Left lobe of liver (tissue), 2 donors: Measurements from ENCODE around the gene HNF4A. TPM values are rescaled to one million over a fixed set of nuclear protein-coding genes. Genes with fewer than 3 reads are reported as not detected.

Source experiments
- ATAC-seq: fragments of 200-7000 bp; cut with Tn5 transposase; one replicate; pipeline ENCODE4 v1.9.1; 2020; ENCODE audit warnings: mild to moderate bottlenecking, moderate library complexity
- DNase-seq: peaks from one replicate; pipeline ENCODE4 v3.0.0-alpha.2; 2020; ENCODE audit warnings: low spot score
- total RNA-seq: library from RNA; stranded (reverse); gene quantifications from one replicate; pipeline ENCODE4 v1.2.1, GENCODE V29; 2021
- donor health status: DM: no; HTN: no; CAD: no; lungs with moderate emphysema.
- donor health status: DM: no; HTN: yes; CAD: no.

The HNF4A gene
- total RNA-seq, 1 donor from 2014 or later, result 189 TPM

DNA sequence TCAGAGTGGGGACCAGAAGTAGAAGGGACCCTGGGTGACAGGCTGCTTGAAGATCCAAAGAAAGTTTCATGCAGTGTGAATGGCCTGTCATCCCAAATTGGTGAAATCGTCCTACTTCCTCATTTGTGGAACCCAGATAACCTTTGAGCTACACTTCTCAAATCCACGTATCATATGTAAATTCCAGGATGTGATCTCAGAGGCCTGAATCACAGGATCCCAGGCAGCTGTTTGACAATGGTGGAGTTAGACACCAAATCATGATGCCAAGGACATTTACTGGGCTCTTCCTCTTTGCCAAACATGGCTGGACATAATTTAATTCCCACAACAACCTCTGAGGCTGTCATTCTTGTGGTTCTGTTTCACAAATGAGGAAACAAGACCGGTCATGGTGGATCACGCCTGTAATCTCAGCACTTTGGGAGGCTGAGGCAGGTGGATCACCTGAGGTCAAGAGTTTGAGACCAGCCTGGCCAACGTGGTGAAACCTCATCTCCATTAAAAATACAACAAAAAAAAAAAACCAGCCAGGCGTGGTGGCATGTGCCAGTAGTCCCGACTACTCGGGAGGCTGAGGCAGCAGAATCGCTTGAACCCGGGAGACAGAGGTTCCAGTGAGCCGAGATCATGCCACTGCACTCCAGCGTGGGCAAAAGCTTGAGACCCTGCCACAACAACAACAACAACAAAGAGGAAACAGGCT is 80.3 kb downstream of the HNF4A start:
- ATAC-seq, result no peak

DNA sequence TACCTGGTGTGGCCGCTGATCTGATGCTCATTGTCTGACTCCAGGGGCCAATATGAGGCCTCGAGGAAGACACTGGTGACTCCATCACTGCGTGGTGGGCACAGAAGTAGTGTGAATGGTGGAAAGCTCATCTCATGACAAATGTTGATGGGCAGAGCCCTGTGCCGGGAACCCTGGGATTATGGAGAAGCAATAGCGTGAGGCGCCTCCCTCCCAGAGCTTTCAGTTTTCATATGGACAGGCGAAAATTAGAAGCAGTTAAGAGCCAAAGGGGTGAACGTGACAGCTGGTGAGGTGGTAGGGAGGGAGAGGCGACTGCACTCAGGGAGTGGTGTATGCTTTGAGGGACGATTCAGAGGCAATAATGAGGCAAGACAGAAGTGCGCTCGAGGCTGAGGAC is 80.9 kb downstream of the HNF4A start:
- no peak for DNase-seq
- ATAC-seq, result no peak

More for the DNA sequence above, 80.3 kb downstream of the HNF4A start:
- no peak for DNase-seq

DNA sequence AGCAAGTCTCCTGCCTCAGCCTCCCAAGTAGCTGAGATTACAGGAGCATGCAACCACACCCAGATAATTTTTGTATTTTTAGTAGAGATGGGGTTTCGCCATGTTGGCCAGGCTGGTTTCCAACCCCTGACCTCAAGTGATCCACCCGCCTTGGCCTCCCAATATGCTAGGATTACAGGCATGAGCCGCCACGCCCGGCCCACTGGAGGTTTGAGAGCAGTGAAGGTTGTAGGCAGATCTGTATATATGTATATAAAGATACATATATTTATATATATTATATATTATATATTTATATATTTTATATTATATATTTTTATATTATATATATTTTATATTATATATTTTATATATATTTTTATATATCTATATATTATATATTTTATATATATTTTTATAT is 82.0 kb downstream of the HNF4A start:
- DNase-seq (no peak), ATAC-seq (no peak)

GRCh38 chr20:44438782-44439181 is 83.3 kb downstream of the HNF4A start:
- ATAC-seq, result no peak
- no peak for DNase-seq

DNA sequence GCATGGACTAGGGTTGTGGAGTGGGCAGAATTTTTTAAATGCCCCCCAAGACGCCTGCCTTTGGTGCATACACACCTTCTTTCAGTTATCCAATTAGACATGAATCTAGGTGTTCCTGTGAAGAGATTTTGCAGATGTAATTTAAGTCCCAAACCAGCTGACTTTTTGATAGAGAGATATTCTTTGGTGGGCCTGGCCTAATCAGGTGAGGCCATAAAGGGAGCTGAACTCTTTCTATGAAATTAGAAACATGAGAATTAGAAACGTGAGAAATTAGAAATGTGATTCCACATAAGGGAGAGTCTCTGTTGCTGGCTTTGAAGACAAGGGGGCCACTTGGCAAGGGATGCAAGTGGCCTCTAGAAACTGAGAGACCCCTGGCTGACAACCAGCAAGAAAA is 83.8 kb downstream of the HNF4A start:
- ATAC-seq (no peak), DNase-seq (no peak)

GRCh38 chr20:44442298-44443070 is 87.0 kb downstream of the HNF4A start:
- ATAC-seq (peak; percentile 86), DNase-seq (peak; percentile 66)

DNA sequence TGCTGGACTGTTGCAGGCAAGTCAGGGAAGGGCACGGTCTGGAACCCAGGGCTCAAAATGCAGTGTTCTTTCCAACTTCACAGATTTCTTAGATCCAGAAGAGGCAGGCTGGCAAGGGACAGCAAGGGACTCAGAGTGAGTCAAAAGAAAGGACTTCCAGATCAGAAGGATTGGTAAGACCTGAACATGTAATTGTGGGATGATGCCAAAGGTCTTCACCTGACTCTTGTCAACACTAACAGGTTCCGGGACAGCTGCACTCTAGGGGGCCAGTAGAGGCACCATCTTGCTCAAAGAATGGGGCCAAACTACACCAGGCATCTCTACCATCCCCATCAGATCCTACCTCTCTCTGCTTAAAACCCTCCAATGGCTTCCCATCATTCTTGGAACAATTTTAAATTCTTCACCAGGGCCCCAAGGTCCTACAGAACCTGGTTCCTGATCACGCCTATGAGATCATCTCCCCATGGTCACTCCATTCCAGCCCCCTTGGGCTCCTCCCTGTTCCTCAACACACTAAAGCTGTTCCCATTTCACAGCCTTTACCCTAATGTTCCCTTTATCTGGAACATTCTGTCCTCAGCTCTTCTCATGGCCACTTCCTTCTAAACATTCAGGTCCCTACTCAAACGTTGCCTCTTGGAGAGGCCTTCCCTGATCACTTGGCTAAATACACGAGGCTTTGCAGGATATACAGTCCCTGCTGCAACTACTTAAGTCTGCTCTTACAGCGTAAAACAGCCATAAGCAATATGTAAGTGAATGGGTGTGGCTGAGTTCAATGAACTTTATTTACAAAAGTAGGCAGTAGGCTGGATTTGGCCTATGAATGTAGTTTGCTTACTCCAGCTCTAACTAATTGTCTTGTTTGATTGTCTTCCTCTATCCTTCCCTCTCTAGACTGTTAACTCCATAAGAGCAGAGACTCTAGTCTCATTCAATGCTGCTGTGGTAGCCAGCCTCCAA is 90.5 kb downstream of the HNF4A start:
- ATAC-seq (no peak), DNase-seq (no peak)

DNA sequence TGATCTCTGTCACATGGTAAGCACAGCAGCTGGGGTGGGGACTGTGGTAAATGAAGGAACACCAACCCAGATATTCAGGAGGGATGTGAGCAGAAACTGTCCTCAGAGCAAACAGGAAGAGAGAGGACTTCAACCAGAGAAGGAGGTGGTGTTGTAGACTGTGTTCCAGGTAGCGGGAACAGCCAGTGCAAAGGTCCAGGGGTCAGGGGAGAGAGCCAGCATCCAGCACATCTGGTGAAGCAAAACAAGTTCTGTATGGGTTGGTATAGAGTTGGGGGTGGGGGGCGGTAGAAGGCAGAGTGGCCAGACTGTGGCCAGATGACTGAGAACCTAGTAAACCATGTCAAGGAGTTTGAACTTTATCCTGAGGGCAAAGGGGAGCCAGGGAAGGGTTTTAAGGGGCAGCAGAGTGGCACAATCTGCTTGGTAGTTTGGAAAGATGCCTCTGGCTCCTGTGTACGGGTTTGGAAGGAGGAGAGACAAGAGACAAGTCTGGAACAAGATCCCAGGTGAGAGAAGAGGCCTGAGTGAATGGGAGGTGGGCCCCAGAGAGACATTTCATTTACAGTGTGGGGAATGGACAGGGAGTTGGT is 92.4 kb downstream of the HNF4A start:
- ATAC-seq, result peak; percentile 64

GRCh38 chr20:44448753-44449546 is 93.5 kb downstream of the HNF4A start:
- ATAC-seq (peak; percentile 60), DNase-seq (peak; percentile 84)

More for the DNA sequence above, 92.4 kb downstream of the HNF4A start:
- DNase-seq, result peak; percentile 94

DNA sequence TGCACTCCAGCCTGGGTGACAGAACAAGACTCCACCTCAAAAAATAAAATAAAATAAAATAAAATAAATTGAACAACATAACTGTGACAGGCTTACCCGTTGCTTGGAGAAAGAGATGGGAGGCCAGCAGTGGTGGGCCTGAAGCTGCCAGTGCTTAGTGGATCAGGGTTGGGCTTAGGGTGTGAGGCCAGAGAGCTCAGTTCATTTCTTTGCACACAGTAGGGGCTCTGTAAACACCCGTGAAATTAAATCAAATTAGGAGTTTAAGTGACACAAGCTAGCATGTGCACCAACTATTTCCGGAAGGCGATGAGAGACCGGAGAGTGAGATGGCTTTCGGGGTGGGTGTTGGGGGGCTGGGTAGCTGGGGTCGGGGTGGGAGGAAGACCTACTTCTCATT is 94.4 kb downstream of the HNF4A start:
- DNase-seq (no peak), ATAC-seq (peak; percentile 37)

- ATAC-seq (peak; percentile 54), DNase-seq (peak; percentile 78)
Measured at GRCh38 chr20:44450281-44450889, 94.9 kb downstream of the HNF4A start.

GRCh38 chr20:44450903-44451450 is 95.5 kb downstream of the HNF4A start:
- DNase-seq, result no peak
- ATAC-seq, result no peak

DNA sequence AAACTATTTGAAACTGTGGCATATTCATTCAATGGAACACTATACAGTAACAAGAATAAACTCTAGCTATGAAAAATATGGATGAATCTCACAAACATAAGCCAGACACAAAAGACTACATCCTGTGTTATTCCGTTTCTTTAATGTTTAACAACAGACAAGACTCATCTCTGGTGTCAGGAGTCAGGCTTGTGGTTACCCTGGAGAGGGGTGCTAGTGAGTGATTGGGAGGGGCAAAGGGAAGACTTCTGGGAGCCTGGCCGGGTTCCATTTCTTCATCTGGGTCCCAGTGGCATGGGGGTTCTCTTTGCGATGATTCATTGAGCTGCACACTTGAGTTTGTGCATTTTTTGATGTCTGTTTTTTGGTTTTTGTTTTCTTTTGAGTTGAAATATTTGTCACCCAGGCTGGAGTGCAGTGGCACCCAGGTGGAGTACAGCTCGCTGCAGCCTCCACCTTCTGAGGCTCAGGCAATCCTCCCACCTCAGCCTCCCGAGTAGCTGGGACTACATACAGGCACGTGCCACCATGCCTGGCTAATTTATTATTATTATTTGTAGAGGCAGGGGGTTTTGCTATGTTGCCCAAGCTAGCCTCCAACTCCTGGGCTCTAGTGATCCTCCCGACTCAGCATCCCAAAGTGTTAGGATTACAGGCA is 98.9 kb downstream of the HNF4A start:
- ATAC-seq, result no peak
- no peak for DNase-seq

- no peak for DNase-seq
- ATAC-seq, result no peak
Measured at GRCh38 chr20:44455126-44455525, 99.6 kb downstream of the HNF4A start.

DNA sequence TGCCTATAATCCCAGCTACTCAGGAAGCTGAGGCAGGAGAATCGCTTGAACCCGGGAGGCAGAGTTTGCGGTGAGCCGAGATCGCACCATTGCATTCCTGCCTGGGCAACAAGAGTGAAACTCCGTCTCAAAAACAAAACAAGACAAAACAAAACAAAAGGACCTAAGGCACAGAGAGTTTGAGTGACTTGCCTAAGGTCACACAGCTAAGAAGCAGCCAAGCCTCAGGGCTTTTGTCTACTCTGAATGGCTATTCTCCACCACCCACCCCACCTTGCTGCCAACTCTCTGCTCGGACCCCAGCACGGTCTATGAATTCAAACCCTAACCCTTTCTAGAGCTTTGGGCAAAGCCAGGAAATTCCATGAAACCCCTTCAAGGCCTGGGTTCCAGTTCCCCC is 101.1 kb downstream of the HNF4A start:
- DNase-seq (no peak), ATAC-seq (no peak)

DNA sequence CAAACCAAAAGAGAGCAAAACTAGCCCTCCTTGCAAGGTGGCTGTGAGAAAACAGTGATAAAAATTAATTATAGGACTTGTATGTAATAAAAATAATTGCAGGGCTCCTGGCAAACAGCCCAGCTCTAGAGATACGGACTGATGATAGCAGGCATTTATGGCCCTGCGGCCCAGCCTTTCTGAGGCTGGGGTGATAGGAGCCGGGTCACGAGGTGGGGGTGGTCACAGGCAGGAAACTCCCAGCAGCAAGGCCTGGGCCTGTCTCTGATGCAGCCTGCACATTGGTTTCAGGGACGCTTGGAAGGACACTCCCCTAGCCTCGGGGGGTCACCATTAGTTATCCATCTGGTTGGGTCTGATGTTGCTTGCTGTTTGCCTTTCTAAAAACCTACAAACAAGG is 101.5 kb downstream of the HNF4A start:
- no peak for ATAC-seq
- no peak for DNase-seq

GRCh38 chr20:44459271-44459670 is 103.8 kb downstream of the HNF4A start:
- ATAC-seq (no peak), DNase-seq (no peak)

- ATAC-seq, result peak; percentile 72
- DNase-seq, result no peak
Measured at GRCh38 chr20:44460795-44461141, 105.3 kb downstream of the HNF4A start.
